Stimulated activated CD4-positive, alpha-beta T cell treated with anti-CD3 and anti-CD28 coated beads, Interleukin-4, amount 100 ng/mL, for 4 hours (primary cell): ENCODE results near the gene RAD51B.

Source experiments
- DNase-seq, 2 experiments: peaks; one replicate each; pipeline ENCODE4 v3.0.0-alpha.2; 2020

The RAD51B gene

DNA sequence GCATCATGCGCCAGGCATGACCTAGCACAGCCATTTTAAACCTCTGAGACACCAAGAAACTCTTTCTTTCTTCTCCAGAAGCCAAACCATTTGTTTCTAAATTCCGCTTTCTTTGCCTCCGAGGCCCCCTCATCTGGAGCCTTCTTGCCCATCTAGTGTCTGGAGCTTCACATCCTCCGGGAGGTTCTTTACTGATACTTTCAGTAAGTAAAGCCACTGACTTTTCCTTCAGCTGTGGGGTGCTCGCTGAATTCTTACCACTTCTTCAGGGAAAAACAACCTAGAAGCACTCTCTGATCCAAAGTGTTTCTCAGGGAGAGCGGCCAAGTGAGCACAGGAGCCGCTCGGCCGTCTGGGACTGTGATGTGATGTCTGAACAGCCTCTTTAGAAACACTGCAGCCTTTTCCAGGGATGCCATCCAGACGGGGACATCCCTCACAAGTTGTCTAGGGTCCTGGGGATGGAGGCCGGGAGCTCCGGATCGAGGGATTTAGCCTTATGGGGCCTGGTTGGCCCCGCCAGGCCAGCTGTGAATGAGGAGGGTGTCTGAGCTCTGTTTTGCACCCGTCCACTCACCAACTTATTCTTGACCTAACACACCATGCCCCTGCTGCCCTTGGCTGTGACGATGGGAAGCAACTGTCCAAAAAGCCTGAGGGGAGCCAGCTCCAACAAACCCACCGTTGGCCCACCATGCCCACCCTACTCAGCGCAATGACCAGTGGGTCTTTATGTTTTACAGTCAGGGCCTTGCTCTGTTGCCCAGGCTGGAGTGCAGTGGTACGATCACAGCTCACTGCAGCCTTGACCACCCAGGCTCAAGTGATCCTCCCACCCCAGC, 812.7 kb downstream of the RAD51B start:
- DNase-seq, result no peak

DNA sequence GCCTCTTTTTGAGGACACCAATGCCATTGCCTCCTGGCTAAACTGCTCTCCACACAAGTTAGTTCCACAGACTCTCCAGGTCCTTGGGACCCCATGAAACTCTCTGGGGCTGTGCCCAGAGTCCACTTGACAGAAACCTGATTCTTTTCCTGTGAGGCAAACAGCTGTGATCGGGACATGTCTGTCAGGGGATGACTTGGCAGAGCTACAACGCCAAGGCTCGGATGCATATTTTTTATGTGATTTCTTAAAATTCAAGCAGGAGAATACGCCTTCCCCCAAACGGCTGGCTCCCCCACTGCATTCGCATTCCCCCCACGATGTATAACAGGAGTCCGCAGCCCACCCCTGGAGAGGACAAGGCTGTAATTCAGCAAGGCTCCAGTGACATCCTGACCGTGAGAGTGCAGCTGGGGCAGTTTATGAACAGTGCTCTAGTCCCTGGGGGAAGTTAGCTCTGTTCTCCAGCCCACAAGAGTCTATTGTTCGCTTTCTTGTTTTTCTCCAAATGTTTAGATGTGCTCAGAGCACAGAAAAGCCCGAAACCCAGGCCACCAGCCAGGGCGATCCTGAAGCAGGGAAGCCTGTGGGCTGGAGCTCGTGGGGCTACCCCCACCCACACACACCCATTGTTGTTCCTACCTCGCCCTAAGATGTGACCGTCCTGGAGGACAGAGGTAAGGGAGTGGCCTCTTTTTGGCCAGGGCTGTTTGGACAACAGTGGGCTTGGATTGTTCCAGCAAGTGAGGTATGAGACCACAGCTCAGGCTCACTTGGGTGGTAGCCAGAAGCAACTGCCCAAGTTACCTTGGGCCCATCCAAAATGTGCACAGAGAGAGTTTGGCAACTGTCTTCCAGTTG, 813.8 kb downstream of the RAD51B start:
- no peak for DNase-seq

GRCh38 chr14:68634332-68634731, 814.8 kb downstream of the RAD51B start:
- DNase-seq, result no peak

DNA sequence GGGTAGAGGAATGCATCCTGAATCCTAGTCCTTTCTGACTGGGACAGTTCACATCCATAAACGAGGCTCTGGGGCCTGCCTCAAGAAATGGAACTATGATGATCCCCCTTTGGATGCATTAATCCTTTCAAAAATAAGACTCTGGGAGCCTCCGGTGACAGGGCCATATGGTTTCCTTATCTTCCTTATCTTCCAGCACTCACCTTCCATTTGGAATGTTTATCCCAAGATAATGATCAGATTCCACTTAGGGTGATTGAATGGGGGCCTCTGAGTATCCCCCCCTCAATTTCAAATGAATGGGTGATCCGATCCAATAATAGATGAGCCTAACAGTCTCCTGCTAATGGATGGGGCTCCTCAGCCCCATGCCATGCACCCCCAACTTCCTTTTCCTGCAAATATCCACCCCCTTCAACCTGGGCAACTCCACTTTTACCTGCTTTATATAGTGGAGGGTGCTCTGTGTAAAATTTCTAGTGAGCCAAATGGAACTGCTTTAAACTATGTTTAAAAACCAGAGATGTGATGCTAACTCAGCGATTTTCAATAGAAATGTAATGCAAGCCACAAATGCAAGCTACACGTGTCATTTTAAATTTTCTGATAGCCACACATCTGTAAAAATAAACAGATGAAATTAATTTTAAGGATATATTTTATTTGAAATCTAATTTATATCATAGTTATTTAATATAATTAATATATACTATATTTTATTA, 815.5 kb downstream of the RAD51B start:
- DNase-seq, result no peak

- DNase-seq, result no peak
Observed at GRCh38 chr14:68636597-68636996, 817.0 kb downstream of the RAD51B start.

DNA sequence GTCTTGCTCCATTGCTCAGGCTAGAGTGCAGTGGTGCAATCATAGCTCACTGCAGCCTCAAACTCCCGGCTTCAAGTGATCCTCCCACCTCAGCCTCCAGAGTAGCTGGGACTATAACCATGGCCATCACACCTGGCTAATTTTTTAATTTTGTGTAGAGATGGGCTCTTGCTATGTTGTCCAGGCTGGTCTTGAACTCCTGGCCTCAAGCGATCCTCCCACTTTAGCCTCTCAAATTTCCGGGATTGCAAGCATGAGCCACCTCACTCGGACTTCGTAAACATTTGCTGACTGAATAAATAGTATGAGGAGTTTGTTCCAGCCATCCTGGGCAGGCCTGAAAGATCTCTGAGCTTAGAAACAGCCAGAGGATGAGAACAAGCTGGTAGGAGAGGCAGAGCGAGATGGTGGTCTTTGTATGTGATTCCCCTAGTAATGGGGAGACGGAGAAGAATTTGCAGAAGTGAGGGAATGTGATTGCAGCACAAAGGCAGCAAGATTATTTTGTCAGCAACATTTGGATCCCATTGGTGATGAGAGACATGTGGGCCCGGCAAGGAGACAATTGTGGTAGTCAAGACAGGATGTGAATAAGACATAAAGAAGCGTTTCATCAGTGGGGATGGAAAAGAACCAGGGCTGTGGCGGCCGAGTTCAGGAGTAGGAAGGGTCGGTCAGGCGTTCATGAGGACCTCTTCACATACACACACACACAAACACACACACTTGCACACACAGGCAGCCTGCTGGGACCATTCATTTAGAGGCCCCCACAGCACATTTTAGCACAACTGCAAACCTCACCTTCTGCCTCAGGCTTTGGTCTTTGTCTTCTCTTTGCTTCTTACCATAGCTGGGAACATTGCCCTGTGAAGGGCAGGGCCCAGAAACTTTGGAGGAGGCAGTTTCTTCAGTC, 817.8 kb downstream of the RAD51B start:
- no peak for DNase-seq

GRCh38 chr14:68638141-68638999, 818.8 kb downstream of the RAD51B start:
- DNase-seq, result no peak

- no peak for DNase-seq
Observed at GRCh38 chr14:68639000-68639757, 819.6 kb downstream of the RAD51B start.

DNA sequence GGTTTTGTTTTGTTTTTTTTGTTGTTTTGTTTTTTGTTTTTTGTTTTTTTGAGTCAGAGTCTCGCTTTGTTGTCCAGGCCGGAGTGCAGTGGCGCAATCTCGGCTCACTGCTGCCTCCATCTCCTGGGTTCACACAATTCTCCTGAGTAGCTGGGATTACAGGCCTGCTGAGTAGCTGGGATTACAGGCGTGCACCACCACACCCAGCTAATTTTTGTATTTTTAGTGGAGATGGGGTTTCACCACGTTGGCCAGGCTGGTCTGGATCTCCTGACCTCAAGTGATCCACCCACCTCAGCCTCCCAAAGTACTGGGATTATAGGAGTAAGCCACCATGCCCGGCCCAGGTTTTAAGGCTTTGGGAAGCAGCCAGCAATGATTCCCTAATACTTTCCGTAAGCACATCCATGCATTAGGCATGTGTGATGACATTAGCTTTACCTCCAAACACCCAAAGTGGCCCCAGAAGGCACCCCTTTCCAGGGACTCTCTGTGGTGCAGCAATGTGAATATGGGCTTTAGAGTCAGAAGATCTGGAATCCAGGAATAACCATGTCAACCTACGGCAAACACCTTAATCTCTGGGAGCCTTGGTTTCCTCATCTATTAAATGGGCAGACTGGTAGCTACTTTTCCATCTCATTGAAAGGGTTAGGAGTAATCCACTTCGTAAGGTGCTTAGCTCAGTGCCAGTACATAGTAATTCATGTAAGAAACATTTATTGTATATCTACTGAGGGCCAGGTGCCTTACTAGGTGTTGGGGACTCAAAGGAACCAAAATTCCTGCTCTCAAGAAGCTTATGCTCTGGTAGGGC, 820.4 kb downstream of the RAD51B start:
- DNase-seq, result no peak

- DNase-seq, result no peak
Observed at GRCh38 chr14:68643673-68644072, 824.1 kb downstream of the RAD51B start.

DNA sequence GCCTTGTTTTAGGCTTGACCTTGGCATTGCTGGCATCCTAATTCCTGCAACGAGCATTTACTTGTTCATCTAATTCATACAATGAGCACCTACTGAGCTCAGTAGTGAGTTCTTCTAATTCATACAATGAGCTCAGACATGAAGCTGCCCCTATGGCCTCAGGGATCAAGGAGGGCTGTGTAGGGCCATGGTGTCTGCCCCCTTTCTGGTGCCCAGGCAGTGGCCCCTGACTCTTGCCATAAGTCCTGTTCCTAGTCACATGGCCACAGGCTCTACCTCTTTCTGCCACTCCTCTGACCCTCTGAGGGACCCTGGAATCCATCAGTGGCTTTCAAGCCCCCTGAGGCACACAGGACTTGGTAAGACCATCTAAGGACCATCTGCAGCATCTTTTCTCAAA, 824.5 kb downstream of the RAD51B start:
- no peak for DNase-seq

DNA sequence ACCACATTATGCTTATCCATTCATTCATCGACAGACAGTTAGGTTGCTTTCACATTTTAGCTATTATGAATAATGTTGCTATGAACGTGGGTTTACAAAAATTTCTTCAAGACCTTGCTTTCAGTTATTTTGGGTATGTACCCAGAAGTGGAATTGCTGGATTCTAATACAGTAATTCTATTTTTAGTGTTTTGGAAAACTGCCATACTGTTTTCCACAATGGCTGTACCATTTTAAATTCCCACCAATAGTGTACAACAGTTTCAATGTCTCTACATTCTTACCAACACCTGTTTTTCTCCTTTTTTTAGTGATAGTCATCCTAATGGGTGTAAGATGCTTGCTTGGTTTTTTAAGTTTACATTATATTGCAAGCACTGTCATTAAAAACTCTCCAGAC, 825.8 kb downstream of the RAD51B start:
- no peak for DNase-seq

DNA sequence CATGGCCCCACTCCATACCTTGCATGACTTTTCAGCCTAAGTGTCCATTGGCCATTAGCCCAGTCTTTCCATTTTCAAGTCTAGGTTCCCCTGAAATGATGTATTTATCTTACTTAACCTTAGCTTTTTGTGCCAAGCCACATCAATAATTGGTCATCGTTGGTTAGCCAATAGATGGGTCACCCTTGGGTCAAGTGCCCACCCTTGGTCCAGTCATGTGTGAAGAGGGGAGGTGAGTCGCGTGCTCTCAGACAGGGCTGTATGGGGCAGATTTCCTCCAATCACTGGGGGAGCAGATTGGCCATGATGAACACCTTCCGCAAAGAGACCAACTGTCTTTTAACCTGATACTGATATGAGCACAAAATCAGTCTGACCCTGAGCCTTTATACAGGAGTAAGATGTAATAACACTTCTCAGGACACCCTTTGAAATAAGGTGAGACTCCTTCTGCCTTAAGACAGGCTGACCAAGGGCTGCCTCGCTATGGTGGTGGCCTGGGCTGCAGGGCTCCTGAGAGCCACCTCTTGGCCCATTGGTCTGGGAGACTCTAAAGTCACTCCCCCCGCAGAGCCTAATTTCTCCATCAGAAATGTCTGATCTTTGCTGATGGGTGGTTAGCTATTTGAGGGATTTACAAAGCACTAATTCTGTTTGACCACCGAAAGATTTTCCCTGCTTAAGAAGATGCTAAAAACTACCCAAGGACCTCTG, 830.1 kb downstream of the RAD51B start:
- DNase-seq, result no peak

DNA sequence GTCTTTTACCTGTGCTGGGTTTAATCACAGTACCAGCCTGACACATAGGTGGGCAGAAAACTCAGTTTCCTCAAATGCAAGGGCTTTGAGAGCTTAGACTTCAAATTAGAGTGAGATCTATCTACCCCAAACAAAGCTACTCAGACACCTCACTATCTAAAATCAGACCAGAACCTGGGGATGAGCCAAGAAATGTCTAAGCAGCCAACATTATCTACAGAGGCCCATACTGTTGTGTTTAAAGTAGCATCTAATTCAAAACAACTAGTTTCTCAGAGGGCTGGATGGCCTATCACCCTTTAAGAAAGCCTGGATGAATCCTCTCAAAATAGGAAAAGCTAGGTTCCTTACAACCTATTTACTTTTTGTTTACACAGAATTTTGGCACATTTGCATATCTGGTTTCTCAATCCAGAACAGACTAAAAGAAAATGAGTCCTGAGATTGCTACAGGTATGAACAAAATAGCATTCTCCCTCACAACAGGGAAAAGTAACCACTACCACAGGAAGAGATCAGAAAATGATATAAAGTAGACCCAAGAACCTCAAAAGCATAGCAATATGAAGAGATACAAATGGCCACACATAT, 830.9 kb downstream of the RAD51B start:
- no peak for DNase-seq

- DNase-seq, result no peak
Observed at GRCh38 chr14:68651075-68651474, 831.5 kb downstream of the RAD51B start.

DNA sequence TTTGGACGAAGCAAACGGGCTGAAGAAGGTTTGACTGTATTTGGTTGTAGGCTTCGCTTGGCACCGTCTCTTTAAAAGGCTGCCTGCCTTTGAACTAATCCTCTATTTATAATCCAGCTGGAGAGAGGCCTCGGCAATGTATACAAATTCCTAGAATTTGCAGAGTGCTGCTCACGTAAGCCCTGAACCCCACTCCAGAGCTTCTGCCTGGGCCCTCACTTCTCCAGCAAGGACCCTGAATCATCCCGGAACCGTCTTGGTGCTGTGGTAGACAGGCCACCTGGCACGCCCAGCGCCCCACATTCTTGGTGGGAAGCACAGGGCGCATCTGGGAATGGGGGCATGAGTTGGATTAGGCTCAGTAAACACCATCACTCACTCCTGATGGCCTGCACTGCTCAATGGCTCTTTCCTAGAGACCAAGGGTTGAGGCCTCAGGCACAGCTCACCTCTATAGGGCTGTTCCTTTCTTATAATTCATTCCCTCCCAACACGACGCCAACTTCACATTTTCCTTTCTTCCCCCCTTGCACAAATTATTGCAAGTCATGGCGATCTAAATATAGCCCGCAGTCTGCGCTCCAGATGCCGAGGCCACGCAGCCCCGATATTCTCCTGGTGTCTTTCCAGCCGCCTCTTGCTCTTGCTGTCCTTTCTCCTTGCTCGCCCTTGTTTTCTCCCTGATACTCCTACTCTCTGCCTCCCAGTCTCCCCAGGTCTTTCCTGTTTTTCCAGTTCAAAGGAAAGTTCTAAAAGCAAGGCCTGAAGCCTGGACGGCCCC, 832.3 kb downstream of the RAD51B start:
- no peak for DNase-seq

- no peak for DNase-seq
Observed at GRCh38 chr14:68652433-68652690, 832.8 kb downstream of the RAD51B start.

- no peak for DNase-seq
Observed at GRCh38 chr14:68653108-68653507, 833.5 kb downstream of the RAD51B start.
